Right ventricle myocardium superior (tissue), 1 donor: ENCODE results near the gene CAMTA1. TPM values are rescaled to one million over a fixed set of nuclear protein-coding genes. Genes with fewer than 3 reads are reported as not detected.

Experiments used
- ATAC-seq: fragments of 200-7000 bp; cut with Tn5 transposase; one replicate; pipeline ENCODE4 v1.9.1; 2020; ENCODE audit warnings: mild to moderate bottlenecking; ENCODE audit not compliant: poor library complexity
- DNase-seq: peaks from one replicate; pipeline ENCODE4 v3.0.0-alpha.2; 2020
- intact Hi-C: fragments of 100-400 bp; cut with DNase I; formaldehyde crosslinking; loops from one replicate; pipeline ENCODE4 v1.11.2; 2022
- total RNA-seq: library from RNA; stranded (reverse); fragmentation: NEBNext Ultra II Directional; extraction: Animal tissue kit (Norgen Biotek cat#: 25700); gene quantifications from one replicate; pipeline ENCODE4 v1.2.1, GENCODE V29; 2021
- donor health status: DM: no; HTN: yes; CAD: no; lungs with severe emphysema.

The CAMTA1 gene
- total RNA-seq, 1 donor from 2014 or later, result 153 TPM

- DNase-seq (no peak), ATAC-seq (no peak)
- intact Hi-C loops, result no loop called here
Observed at GRCh38 chr1:6935911-6936690, 150.8 kb downstream of the CAMTA1 start.

GRCh38 chr1:6937048-6937447, 151.8 kb downstream of the CAMTA1 start:
- intact Hi-C loops, result no loop called here
- no peak for ATAC-seq
- no peak for DNase-seq

- ATAC-seq (no peak), DNase-seq (no peak)
- intact Hi-C loops, result no loop called here
Observed at GRCh38 chr1:6939363-6939762, 154.1 kb downstream of the CAMTA1 start.

- intact Hi-C loops, result no loop called here
- DNase-seq, result no peak
Observed at GRCh38 chr1:6941786-6942185, 156.5 kb downstream of the CAMTA1 start.

GRCh38 chr1:6942990-6943389, 157.7 kb downstream of the CAMTA1 start:
- ATAC-seq (no peak), DNase-seq (no peak)
- intact Hi-C loops, result no loop called here

More at GRCh38 chr1:6941786-6942185, 156.5 kb downstream of the CAMTA1 start:
- no peak for ATAC-seq

- no peak for ATAC-seq
- intact Hi-C loops, result no loop called here
- DNase-seq, result no peak
Observed at GRCh38 chr1:6944434-6944833, 159.2 kb downstream of the CAMTA1 start.

GRCh38 chr1:6947952-6948351, 162.7 kb downstream of the CAMTA1 start:
- intact Hi-C loops, result no loop called here
- ATAC-seq (no peak), DNase-seq (no peak)

GRCh38 chr1:6948416-6948815, 163.2 kb downstream of the CAMTA1 start:
- DNase-seq, result no peak
- intact Hi-C loops, result no loop called here
- ATAC-seq, result no peak

- ATAC-seq (no peak), DNase-seq (no peak)
- intact Hi-C loops, result no loop called here
Observed at GRCh38 chr1:6948861-6949260, 163.6 kb downstream of the CAMTA1 start.

GRCh38 chr1:6950001-6950765, 164.9 kb downstream of the CAMTA1 start:
- intact Hi-C loops, result no loop called here
- no peak for DNase-seq
- no peak for ATAC-seq

GRCh38 chr1:6951536-6951935, 166.3 kb downstream of the CAMTA1 start:
- intact Hi-C loops, result no loop called here
- no peak for ATAC-seq
- no peak for DNase-seq

- no peak for ATAC-seq
- no peak for DNase-seq
- intact Hi-C loops, result no loop called here
Observed at GRCh38 chr1:6953216-6953615, 168.0 kb downstream of the CAMTA1 start.

- intact Hi-C loops, result no loop called here
- DNase-seq (no peak), ATAC-seq (no peak)
Observed at GRCh38 chr1:6953907-6954364, 168.7 kb downstream of the CAMTA1 start.

- ATAC-seq, result no peak
- no peak for DNase-seq
- intact Hi-C loops, result no loop called here
Observed at GRCh38 chr1:6954591-6954990, 169.3 kb downstream of the CAMTA1 start.

- intact Hi-C loops, result no loop called here
- DNase-seq (no peak), ATAC-seq (no peak)
Observed at GRCh38 chr1:6955357-6956094, 170.3 kb downstream of the CAMTA1 start.

GRCh38 chr1:6956488-6957159, 171.4 kb downstream of the CAMTA1 start:
- DNase-seq (no peak), ATAC-seq (no peak)
- intact Hi-C loops, result no loop called here

- ATAC-seq (no peak), DNase-seq (no peak)
- intact Hi-C loops, result no loop called here
Observed at GRCh38 chr1:6957341-6957740, 172.1 kb downstream of the CAMTA1 start.

- DNase-seq (no peak), ATAC-seq (no peak)
- intact Hi-C loops, result no loop called here
Observed at GRCh38 chr1:6958407-6959030, 173.3 kb downstream of the CAMTA1 start.
